Tibial nerve (tissue), 4 donors: Measurements from ENCODE around the gene SPATA6L. TPM values are rescaled to one million over a fixed set of nuclear protein-coding genes. Genes with fewer than 3 reads are reported as not detected.

Experiments used
- DNase-seq, 2 donors: peaks; one replicate each; pipeline ENCODE4 v3.0.0-alpha.2; 2019; ENCODE audit warnings: low spot score in 2 of 2
- H3K27ac ChIP-seq, 4 donors: fragments of 200-600 bp; sonication (generic) in 3 of 4; one replicate each; pipeline ENCODE4 v1.5.1; 2017 to 2019; ENCODE audit warnings: mild to moderate bottlenecking in 1 of 4
- H3K27me3 ChIP-seq, 2 donors: fragments of 200-600 bp; sonication (generic) in 1 of 2; one replicate each; pipeline versions ENCODE4 v1.5.1 to v1.6.0; 2017 to 2019
- H3K36me3 ChIP-seq, 3 donors: fragments of 200-600 bp; sonication (generic); one replicate each; pipeline ENCODE4 v1.5.1; 2018 to 2019
- H3K4me1 ChIP-seq, 4 donors: fragments of 200-600 bp; sonication (generic) in 3 of 4; one replicate each; pipeline ENCODE4 v1.5.1; 2017 to 2019
- H3K4me3 ChIP-seq, 4 donors: fragments of 200-600 bp; sonication (generic) in 3 of 4; one replicate each; pipeline ENCODE4 v1.5.1; 2017 to 2019; ENCODE audit warnings: mild to moderate bottlenecking in 1 of 4, moderate library complexity in 1 of 4
- H3K9me3 ChIP-seq, 4 donors: fragments of 200-600 bp; sonication (generic) in 3 of 4; one replicate each; pipeline ENCODE4 v1.5.1; 2017 to 2019
- EP300 ChIP-seq, 2 donors: sonication (generic); formaldehyde crosslinking; IDR thresholded peaks; one replicate each; pipeline ENCODE4 v1.6.1; 2017; ENCODE audit warnings: antibody characterized with exemption in 2 of 2, mild to moderate bottlenecking in 1 of 2
- POLR2A ChIP-seq, 2 donors: fragments of 450-650 bp; IDR thresholded peaks; one replicate each; pipeline ENCODE4 v1.6.1; 2017; ENCODE audit warnings: antibody characterized with exemption in 2 of 2, mild to moderate bottlenecking in 2 of 2, moderate library complexity in 2 of 2
- WGBS, 2 donors: methylation state at CpG; one replicate each; pipeline ENCODE4 v1.1.5; 2018; 5-methylcytosine and 5-hydroxymethylcytosine counted together
- total RNA-seq, 4 donors: library from RNA; depleted of rRNA; stranded (reverse); fragments of >200 nt; gene quantifications; one replicate each; pipeline ENCODE4 v1.1.0, GENCODE V29; 2016
- TF ChIP-seq, protein P1 (sequence below), 5 experiments: fragments of 200-600 bp in 3 of 5; fragments of 450-650 bp in 2 of 5; sonication (generic) in 3 of 5; IDR thresholded peaks; one replicate each; pipeline ENCODE4 v1.5.1; 2016 to 2019; ENCODE audit warnings: antibody characterized with exemption in 5 of 5, mild to moderate bottlenecking in 3 of 5, moderate library complexity in 2 of 5

The SPATA6L gene
- total RNA-seq, 4 donors from 2014 or later: 1.3 to 5.4 (median 3.8) TPM

DNA sequence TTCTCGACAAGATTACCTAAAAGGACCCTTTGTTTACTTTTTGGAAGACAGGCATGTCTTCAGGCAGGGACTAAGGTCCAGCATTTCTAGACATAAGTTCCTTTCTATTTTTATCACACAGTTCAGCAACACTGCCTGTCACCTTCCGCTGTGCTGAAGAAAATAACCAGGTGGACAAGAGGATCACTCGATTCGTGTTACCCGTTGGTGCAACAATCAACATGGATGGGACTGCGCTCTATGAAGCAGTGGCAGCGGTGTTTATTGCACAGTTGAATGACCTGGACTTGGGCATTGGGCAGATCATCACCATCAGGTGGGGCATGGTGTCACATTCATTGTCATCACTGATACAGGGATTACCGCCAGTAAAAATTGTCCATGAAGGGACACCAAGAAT is 89.8 kb downstream of the SPATA6L start:
- TF ChIP-seq POLR2A (IDR thresholded peaks at IDR 0.05) (no peak), EP300 (IDR thresholded peaks at IDR 0.05) (no peak)
- TF ChIP-seq, protein P1, sequence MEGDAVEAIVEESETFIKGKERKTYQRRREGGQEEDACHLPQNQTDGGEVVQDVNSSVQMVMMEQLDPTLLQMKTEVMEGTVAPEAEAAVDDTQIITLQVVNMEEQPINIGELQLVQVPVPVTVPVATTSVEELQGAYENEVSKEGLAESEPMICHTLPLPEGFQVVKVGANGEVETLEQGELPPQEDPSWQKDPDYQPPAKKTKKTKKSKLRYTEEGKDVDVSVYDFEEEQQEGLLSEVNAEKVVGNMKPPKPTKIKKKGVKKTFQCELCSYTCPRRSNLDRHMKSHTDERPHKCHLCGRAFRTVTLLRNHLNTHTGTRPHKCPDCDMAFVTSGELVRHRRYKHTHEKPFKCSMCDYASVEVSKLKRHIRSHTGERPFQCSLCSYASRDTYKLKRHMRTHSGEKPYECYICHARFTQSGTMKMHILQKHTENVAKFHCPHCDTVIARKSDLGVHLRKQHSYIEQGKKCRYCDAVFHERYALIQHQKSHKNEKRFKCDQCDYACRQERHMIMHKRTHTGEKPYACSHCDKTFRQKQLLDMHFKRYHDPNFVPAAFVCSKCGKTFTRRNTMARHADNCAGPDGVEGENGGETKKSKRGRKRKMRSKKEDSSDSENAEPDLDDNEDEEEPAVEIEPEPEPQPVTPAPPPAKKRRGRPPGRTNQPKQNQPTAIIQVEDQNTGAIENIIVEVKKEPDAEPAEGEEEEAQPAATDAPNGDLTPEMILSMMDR (IDR thresholded peaks at IDR 0.05): no peak
- H3K27me3 ChIP-seq: no peaks in the 10 kb centered on the region
- WGBS, 2 donors: 90 to 94% methylated on average over 8 of the region's 8 CpGs

DNA sequence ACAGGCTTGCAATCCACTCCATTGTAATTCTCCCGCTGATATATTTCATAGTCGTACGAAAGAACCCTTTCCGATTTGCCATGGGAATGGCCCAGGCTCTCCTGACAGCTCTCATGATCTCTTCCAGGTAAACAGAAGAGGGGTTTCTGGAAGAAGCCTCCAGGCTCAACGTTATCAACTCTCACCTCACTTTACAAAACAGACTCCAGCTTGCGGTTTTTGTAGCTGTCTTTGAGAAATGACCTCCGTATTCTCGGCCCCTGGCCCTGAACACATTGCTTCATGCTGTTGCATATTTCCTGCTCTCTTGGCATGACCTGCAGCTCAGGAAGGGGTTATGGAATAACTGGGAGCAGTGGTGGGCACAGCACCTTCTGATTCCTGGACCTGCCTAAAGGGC is 90.3 kb downstream of the SPATA6L start:
- Histone ChIP-seq H3K4me1 (peaks cover 0 to 3% (median 0%) of the 10 kb centered on the region in 4 donors), H3K9me3 (no peaks in the 10 kb centered on the region), H3K27me3 (no peaks in the 10 kb centered on the region), H3K27ac (no peak overlapping the region), H3K36me3 (peaks cover 0 to 12% (median 0%) of the 10 kb centered on the region in 3 donors), H3K4me3 (no peak overlapping the region)
- DNase-seq: no peak
- WGBS, 2 donors: 87 to 91% methylated on average over 8 of the region's 8 CpGs
- TF ChIP-seq, protein P1 (IDR thresholded peaks at IDR 0.05): no peak
- TF ChIP-seq POLR2A (IDR thresholded peaks at IDR 0.05) (no peak), EP300 (IDR thresholded peaks at IDR 0.05) (no peak)

More for the DNA sequence above, 89.8 kb downstream of the SPATA6L start:
- Histone ChIP-seq H3K27ac (no peak overlapping the region), H3K4me3 (no peak overlapping the region), H3K36me3 (peaks cover 0 to 12% (median 0%) of the 10 kb centered on the region in 3 donors), H3K9me3 (no peaks in the 10 kb centered on the region), H3K4me1 (peaks cover 0 to 3% (median 0%) of the 10 kb centered on the region in 4 donors)
- no peak for DNase-seq

GRCh38 chr9:4574657-4575243 is 91.5 kb downstream of the SPATA6L start:
- Histone ChIP-seq H3K27ac (no peak overlapping the region), H3K4me1 (peaks cover 0 to 3% (median 0%) of the 10 kb centered on the region in 4 donors), H3K9me3 (no peaks in the 10 kb centered on the region), H3K36me3 (peaks cover 0 to 12% (median 0%) of the 10 kb centered on the region in 3 donors), H3K4me3 (no peak overlapping the region), H3K27me3 (no peaks in the 10 kb centered on the region)
- TF ChIP-seq EP300 (IDR thresholded peaks at IDR 0.05) (no peak), POLR2A (IDR thresholded peaks at IDR 0.05) (no peak)
- TF ChIP-seq, protein P1 (IDR thresholded peaks at IDR 0.05): no peak
- WGBS, 2 donors: 93 to 94% methylated on average over 7 of the region's 7 CpGs
- no peak for DNase-seq

DNA sequence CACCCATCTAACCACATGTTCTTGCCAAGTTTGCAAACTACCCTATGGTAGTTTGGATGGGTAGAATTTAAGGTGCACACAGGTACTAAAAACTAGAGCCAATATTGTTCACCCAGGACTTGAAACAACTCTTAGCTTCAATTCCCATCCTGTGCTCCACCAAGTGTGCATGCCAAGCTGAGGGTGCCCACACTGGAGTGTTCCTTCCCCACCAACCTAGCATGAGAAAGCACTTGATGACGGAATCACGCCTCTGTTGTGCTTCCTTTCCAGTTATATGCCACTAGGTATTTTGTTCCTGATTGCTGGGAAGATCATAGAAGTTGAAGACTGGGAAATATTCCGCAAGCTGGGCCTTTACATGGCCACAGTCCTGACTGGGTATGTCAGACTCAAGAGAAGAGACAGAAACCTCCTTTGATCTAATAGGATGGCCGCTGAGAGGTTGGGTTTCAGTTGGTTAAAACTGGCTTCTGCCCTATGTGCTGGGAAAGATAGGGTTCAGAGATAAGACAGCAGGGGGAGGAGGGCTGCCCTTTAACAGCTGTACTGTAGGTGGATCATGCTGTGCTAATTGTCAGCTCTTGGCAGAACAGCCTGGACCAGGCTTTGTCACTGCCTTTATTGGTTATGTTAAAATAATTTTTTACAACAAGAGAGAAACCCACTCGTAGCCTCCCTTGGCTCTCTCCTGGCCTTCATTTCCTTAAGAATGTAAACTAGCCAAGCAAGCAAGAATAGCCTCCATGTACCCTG is 92.5 kb downstream of the SPATA6L start:
- Histone ChIP-seq H3K36me3 (peaks cover 0 to 12% (median 0%) of the 10 kb centered on the region in 3 donors), H3K4me3 (no peak overlapping the region), H3K4me1 (no peaks in the 10 kb centered on the region), H3K27me3 (no peaks in the 10 kb centered on the region), H3K27ac (no peak overlapping the region), H3K9me3 (no peaks in the 10 kb centered on the region)
- TF ChIP-seq POLR2A (IDR thresholded peaks at IDR 0.05): no peak
- no peak for TF ChIP-seq EP300 (IDR thresholded peaks at IDR 0.05)
- TF ChIP-seq, protein P1 (IDR thresholded peaks at IDR 0.05): no peak
- WGBS, 2 donors: 83 to 86% methylated on average over 5 of the region's 5 CpGs
- no peak for DNase-seq

- 72 to 76% methylated on average over 4 of the region's 4 CpGs for WGBS, 2 donors
- DNase-seq: no peak
- Histone ChIP-seq H3K36me3 (peaks cover 0 to 12% (median 0%) of the 10 kb centered on the region in 3 donors), H3K27ac (no peak overlapping the region), H3K4me3 (no peak overlapping the region), H3K27me3 (no peaks in the 10 kb centered on the region), H3K9me3 (no peaks in the 10 kb centered on the region), H3K4me1 (no peaks in the 10 kb centered on the region)
- TF ChIP-seq EP300 (IDR thresholded peaks at IDR 0.05): no peak
Measured at GRCh38 chr9:4573176-4573575, 93.1 kb downstream of the SPATA6L start.
